ENCODE measurements around the gene ASF1A.
"Not testable (repeated sequence)": the region's sequence is repeated elsewhere in the genome, so short reads cannot be mapped to it uniquely, and the experiment has no call there.

Gene ASF1A

DNA sequence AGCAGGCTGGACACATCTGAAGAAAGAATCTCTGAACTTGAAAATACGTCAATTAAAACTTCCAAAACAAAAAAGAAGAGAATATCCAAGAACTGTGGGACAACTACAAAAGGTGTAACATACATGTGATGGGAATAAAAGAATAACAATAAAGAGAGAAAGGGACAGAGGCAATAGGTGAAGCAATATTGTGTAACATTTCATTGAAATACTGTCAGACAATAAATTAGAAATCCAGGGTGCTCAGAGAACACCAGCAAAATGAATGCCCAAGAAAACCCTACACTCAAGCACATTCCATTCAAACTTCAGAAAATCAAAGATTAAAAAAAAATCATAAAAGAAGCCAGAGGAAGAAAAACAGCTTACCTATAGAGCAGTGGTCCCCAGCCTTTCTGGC is 33.6 kb upstream of the ASF1A start:
- Histone ChIP-seq H3K36me3 (replicated peaks) (no peaks in the 10 kb centered on the region), H3K27ac (no peak overlapping the region), H3K4me3 (ENCODE audit: low read depth, low read length) (no peak overlapping the region), H3K27me3 (replicated peaks) (no peaks in the 10 kb centered on the region)
- no peak for DNase-seq
- in situ Hi-C loops (cut with HindIII; ENCODE audit: low pct_ligation_motif_present, low sequenced_read_pairs), result no loop called here
- TF ChIP-seq, protein P1, sequence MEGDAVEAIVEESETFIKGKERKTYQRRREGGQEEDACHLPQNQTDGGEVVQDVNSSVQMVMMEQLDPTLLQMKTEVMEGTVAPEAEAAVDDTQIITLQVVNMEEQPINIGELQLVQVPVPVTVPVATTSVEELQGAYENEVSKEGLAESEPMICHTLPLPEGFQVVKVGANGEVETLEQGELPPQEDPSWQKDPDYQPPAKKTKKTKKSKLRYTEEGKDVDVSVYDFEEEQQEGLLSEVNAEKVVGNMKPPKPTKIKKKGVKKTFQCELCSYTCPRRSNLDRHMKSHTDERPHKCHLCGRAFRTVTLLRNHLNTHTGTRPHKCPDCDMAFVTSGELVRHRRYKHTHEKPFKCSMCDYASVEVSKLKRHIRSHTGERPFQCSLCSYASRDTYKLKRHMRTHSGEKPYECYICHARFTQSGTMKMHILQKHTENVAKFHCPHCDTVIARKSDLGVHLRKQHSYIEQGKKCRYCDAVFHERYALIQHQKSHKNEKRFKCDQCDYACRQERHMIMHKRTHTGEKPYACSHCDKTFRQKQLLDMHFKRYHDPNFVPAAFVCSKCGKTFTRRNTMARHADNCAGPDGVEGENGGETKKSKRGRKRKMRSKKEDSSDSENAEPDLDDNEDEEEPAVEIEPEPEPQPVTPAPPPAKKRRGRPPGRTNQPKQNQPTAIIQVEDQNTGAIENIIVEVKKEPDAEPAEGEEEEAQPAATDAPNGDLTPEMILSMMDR (IDR thresholded peaks at IDR 0.05; ENCODE audit: low read depth, low read length, missing control alignments), result no peak

DNA sequence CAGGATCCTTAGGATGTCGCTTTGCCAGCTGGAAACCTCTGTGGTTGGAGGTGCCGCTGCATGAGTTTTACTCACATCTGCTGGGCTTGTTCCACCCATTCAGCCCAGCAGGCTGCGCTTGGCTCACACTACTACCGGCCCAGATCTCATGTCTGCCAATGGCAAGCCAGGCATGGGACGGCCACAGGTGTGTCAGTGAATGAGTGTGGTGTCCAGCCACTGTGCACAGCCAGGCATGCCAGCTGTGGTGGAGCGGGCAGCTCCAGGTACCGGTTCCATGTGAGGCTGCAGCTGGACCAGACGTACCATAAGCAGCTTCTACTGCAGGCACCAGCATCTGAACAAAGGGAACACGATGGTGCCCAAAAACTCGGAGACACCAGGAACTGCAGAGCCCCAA is 33.1 kb upstream of the ASF1A start:
- DNase-seq, result no peak
- no peaks in the 10 kb centered on the region for H3K36me3 ChIP-seq (replicated peaks)
- H3K27me3 ChIP-seq (replicated peaks), result no peaks in the 10 kb centered on the region
- in situ Hi-C loops (cut with HindIII; ENCODE audit: low pct_ligation_motif_present, low sequenced_read_pairs), result no loop called here
- H3K4me3 ChIP-seq (ENCODE audit: low read depth, low read length), result no peak overlapping the region
- TF ChIP-seq, protein P1 (IDR thresholded peaks at IDR 0.05; ENCODE audit: low read depth, low read length, missing control alignments), result no peak
- no peak overlapping the region for H3K27ac ChIP-seq

DNA sequence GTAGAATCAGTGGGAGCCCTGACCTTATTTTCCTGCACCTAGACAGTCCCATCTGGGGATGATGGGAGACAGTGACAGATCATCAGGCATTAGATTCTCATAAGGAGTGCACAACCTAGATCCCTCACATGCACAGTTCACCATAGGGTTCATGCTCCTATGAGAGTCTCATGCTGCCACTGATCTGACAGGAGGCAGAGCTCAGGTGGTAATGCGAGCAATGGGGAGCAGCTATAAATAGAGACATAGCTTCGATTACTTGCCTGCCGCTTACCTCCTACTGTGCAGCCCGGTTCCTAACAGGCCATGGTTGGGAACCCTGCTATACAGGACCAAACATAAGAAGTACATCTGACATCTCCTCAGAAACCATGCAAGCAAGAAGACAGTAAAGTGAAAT is 31.5 kb upstream of the ASF1A start:
- TF ChIP-seq, protein P1 (IDR thresholded peaks at IDR 0.05; ENCODE audit: low read depth, low read length, missing control alignments), result no peak
- no peaks in the 10 kb centered on the region for H3K27me3 ChIP-seq (replicated peaks)
- no peaks in the 10 kb centered on the region for H3K36me3 ChIP-seq (replicated peaks)
- DNase-seq, result no peak
- in situ Hi-C loops (cut with HindIII; ENCODE audit: low pct_ligation_motif_present, low sequenced_read_pairs), result no loop called here
- no peak overlapping the region for H3K4me3 ChIP-seq (ENCODE audit: low read depth, low read length)
- no peak overlapping the region for H3K27ac ChIP-seq

DNA sequence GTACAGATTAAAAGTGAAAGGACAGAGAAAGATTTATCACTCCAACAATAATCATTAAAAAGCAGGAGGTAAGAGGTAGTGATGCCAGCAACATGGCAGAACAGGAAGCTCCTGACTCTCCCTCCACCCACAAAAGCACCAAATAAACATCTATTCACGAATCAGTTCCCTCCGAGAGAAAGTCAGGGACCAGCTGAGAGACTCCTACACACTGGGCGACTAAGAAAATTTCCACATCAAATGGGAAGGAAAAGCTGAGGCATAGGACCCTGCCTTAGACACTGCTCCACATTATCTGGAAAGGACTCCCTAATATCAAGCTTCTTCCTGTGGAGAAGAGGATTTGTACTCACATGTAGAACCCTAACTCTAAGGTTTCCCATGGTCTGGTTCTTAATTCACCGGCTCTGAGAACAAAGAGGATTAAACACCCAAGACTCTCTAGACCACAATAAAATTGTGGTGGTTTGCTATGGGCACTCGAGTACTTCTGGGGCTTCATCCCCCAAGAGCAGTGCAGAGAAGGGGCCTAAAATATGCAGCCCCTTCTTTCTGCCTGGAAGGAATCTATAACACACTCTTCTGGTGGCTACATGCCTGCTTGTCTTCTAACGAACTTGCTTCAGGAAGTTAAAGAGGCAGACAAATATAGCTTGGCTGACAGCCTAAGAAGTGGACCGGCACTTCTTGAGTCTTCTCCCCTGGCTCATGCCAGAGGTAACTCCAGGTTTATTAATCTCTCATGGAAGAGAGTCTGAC is 29.4 kb upstream of the ASF1A start:
- in situ Hi-C loops (cut with HindIII; ENCODE audit: low pct_ligation_motif_present, low sequenced_read_pairs), result no loop called here
- no peak for DNase-seq
- Histone ChIP-seq H3K27ac (no peak overlapping the region), H3K27me3 (replicated peaks) (no peaks in the 10 kb centered on the region), H3K36me3 (replicated peaks) (no peaks in the 10 kb centered on the region), H3K4me3 (ENCODE audit: low read depth, low read length) (no peak overlapping the region)
- TF ChIP-seq, protein P1 (IDR thresholded peaks at IDR 0.05; ENCODE audit: low read depth, low read length, missing control alignments), result no peak

DNA sequence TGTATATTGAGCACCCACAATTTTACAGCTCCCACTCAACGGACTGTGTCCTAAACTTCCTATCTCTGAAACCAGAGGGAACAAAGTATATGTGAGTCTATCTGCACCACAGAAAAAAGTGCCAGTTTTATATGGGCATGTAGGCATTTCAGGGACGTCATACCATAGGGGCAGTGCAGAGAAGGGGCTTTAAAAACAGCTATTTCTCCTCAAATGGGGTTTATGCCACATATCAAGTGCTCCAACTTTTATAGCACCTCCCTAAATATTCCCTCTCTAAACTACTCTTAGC is 28.9 kb upstream of the ASF1A start:
- Histone ChIP-seq H3K36me3 (replicated peaks) (no peaks in the 10 kb centered on the region), H3K27ac (no peak overlapping the region), H3K4me3 (ENCODE audit: low read depth, low read length) (no peak overlapping the region), H3K27me3 (replicated peaks) (no peaks in the 10 kb centered on the region)
- DNase-seq, result no peak
- in situ Hi-C loops (cut with HindIII; ENCODE audit: low pct_ligation_motif_present, low sequenced_read_pairs), result no loop called here
- TF ChIP-seq, protein P1 (IDR thresholded peaks at IDR 0.05; ENCODE audit: low read depth, low read length, missing control alignments), result no peak

DNA sequence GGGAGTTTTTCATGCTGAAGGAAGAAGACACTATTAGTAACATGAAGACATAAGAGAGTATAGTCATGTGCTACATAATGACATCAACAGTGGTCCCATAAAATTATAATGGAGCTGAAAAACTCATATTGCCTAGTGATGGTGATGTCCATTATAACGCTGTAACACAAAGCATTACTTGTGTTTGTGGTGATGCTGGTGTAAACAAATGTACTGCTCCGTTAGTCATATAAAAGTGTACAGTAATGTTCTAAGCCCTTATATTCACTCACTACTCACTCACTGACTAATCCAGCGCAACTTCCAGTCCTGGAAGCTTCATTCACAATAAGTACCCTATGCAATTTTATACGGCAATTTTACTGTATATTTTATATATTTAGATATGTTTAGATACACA is 26.8 kb upstream of the ASF1A start:
- DNase-seq, result no peak
- no peak overlapping the region for H3K27ac ChIP-seq
- H3K27me3 ChIP-seq (replicated peaks), result no peaks in the 10 kb centered on the region
- in situ Hi-C loops (cut with HindIII; ENCODE audit: low pct_ligation_motif_present, low sequenced_read_pairs), result no loop called here
- no peak overlapping the region for H3K4me3 ChIP-seq (ENCODE audit: low read depth, low read length)
- H3K36me3 ChIP-seq (replicated peaks), result no peaks in the 10 kb centered on the region
- TF ChIP-seq, protein P1 (IDR thresholded peaks at IDR 0.05; ENCODE audit: low read depth, low read length, missing control alignments), result no peak

DNA sequence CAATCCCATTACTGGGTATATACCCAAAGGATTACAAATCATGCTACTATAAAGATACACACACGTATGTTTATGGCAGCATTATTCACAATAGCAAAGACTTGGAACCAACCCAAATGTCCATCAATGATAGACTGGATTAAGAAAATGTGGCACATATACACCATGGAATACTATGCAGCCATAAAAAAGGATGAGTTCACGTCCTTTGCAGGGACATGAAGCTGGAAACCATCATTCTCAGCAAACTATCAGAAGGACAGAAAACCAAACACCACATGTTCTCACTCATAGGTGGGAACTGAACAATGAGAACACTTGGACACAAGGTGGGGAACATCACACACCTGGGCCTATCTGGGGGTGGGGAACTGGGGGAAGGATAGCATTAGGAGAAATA is 25.1 kb upstream of the ASF1A start:
- H3K27me3 ChIP-seq (replicated peaks); H3K36me3 ChIP-seq (replicated peaks); DNase-seq; H3K4me3 ChIP-seq (ENCODE audit: low read depth, low read length); in situ Hi-C loops (cut with HindIII; ENCODE audit: low pct_ligation_motif_present, low sequenced_read_pairs): not testable (repeated sequence)
- H3K27ac ChIP-seq, result peak overlapping the region; percentile 25
